ENCODE results near the gene SLA2.

DNA sequence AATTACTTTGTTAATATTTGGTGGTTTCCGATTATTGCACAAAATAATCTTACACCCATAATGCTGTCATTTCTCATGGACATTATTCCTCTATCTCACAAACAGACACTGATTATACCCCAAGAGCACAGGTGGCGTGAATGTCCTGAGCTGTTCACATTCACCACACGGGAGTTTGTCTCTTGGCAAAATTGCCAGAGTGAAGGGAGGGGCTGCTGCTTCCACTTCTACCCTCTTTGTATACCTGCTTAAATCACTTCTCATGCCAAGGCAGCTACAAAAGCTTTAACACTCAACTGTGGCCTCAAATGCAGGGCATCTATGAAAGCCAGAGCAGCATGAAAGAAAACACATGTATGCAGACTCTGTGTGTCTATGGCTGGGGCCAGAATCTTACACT lies 41.9 kb upstream of the SLA2 start:
- TF ChIP-seq EZH2 (IDR thresholded peaks at IDR 0.05; ENCODE audit: insufficient read depth, poor library complexity, severe bottlenecking) (no peak), EZH2phosphoT487 (IDR thresholded peaks at IDR 0.05; ENCODE audit: insufficient read depth, low read depth) (no peak)

Data from GM23248 (cell line).